Stomach (tissue), 4 donors: ENCODE measurements around the gene SF3B3.

Experiments used
- EP300 ChIP-seq: sonication (generic); formaldehyde crosslinking; IDR thresholded peaks from one replicate; pipeline ENCODE4 v1.6.1; 2017; ENCODE audit warnings: antibody characterized with exemption
- POLR2A ChIP-seq, 4 donors: fragments of 450-650 bp; IDR thresholded peaks; one replicate each; pipeline ENCODE4 v1.6.1; 2016; ENCODE audit warnings: antibody characterized with exemption in 4 of 4, control low read depth in 2 of 4, mild to moderate bottlenecking in 1 of 4, moderate library complexity in 1 of 4
- TF ChIP-seq, protein P1 (sequence below), 7 experiments: fragments of 450-650 bp in 4 of 7; fragments of 200-600 bp in 3 of 7; sonication (generic) in 3 of 7; IDR thresholded peaks; one replicate each; pipeline ENCODE4 v1.5.1; 2016 to 2019; ENCODE audit warnings: antibody characterized with exemption in 7 of 7, control low read depth in 2 of 7, mild to moderate bottlenecking in 1 of 7

DNA sequence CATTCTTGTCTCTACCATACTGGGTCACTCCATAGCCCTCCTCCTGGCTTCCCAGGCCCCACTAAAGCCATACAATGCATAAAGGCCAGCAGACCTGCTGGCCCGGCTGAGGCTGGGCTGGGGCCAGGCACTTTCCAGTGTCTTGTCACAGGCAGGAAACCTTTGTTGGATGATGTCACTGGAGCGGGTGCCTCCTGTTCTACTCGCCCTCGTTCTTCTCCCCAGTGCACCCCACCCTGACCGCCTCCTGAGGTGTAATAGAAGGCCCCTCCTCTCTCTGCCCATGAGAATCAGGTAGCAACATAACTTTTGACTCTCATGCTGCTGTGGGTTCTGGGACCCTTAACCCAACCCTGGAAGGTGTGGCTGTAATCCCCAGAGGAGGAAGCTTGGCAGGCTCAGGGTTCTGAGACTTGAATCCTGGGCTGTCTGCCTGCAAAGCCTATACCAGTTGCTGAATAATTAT lies 68.5 kb downstream of the SF3B3 start:
- TF ChIP-seq, protein P1, sequence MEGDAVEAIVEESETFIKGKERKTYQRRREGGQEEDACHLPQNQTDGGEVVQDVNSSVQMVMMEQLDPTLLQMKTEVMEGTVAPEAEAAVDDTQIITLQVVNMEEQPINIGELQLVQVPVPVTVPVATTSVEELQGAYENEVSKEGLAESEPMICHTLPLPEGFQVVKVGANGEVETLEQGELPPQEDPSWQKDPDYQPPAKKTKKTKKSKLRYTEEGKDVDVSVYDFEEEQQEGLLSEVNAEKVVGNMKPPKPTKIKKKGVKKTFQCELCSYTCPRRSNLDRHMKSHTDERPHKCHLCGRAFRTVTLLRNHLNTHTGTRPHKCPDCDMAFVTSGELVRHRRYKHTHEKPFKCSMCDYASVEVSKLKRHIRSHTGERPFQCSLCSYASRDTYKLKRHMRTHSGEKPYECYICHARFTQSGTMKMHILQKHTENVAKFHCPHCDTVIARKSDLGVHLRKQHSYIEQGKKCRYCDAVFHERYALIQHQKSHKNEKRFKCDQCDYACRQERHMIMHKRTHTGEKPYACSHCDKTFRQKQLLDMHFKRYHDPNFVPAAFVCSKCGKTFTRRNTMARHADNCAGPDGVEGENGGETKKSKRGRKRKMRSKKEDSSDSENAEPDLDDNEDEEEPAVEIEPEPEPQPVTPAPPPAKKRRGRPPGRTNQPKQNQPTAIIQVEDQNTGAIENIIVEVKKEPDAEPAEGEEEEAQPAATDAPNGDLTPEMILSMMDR (IDR thresholded peaks at IDR 0.05), result no peak
- TF ChIP-seq POLR2A (IDR thresholded peaks at IDR 0.05) (no peak), EP300 (no peak)
